GM23248 (cell line): Measurements from ENCODE around the gene MOGAT3.

Experiments used
- EZH2 ChIP-seq: fragments of 200-600 bp; sonication (generic); IDR thresholded peaks from 2 replicates; pipeline ENCODE4 v1.6.1; 2018; ENCODE audit warnings: antibody characterized with exemption, mild to moderate bottlenecking; ENCODE audit not compliant: insufficient read depth, poor library complexity, severe bottlenecking
- EZH2phosphoT487 ChIP-seq: fragments of 200-600 bp; sonication (generic); IDR thresholded peaks from 2 replicates; pipeline ENCODE4 v1.6.1; 2018; ENCODE audit warnings: antibody characterized with exemption, moderate library complexity, mild to moderate bottlenecking, low read depth; ENCODE audit not compliant: insufficient read depth

- TF ChIP-seq EZH2 (no peak), EZH2phosphoT487 (no peak)
Measured at GRCh38 chr7:101207459-101207858, 6.6 kb upstream of the MOGAT3 start.
